K562 (cell line): ENCODE results near the gene SIRT5. TPM values are rescaled to one million over a fixed set of nuclear protein-coding genes. Genes with fewer than 3 reads are reported as not detected.

Experiments
- ATAC-seq: fragments of 200-7000 bp; cut with Tn5 transposase; 3 replicates; pipeline ENCODE4 v1.9.1; 2020; ENCODE audit warnings: moderate library complexity
- BruUV-seq: library from RNA; stranded (reverse); fragments of 400-500 nt; replicated peaks from 2 replicates; lab custom pipeline; 2021; lab: Mats Ljungman, UMichigan
- CTCF ChIA-PET: fragments of 300-600 bp; formaldehyde crosslinking; extraction: SDS; loops from one replicate; lab custom pipeline; 2021; ENCODE audit warnings: low intra/inter-chr PET ratio; lab: Yijun Ruan, JAX
- POLR2A ChIA-PET: fragments of 300-600, 350-650 bp; sonication (Branson Sonifier 250); formaldehyde crosslinking; extraction: SDS; loops from one replicate; lab custom pipeline; 2021; ENCODE audit warnings: antibody characterized with exemption, inconsistent platforms; lab: Yijun Ruan, JAX
- DNase-seq, 4 experiments: peaks; one replicate each; pipeline versions ENCODE4 v3.0.0 to v3.0.0-alpha.2; 2011 to 2018; ENCODE audit warnings: low spot score in 3 of 4, mixed read lengths in 3 of 4; ENCODE audit errors: extremely low read depth in 1 of 4
- FAIRE-seq: peaks from 2 replicates; lab custom pipeline; 2011; peaks lifted over from hg19 to GRCh38; lab: Jason Lieb, UNC
- H2AFZ ChIP-seq: 2 replicates; pipeline ENCODE4 v1.6.0; 2011; ENCODE audit warnings: low read depth, low read length, control low read depth, inconsistent platforms
- H3K27ac ChIP-seq: fragments of 200-600 bp; 3 replicates; pipeline ENCODE4 v1.8.0; 2011; ENCODE audit warnings: low read depth, mild to moderate bottlenecking, control low read depth, inconsistent platforms, low read length, moderate library complexity, mixed read lengths; ENCODE audit errors: extremely low read depth
- H3K27me3 ChIP-seq, 2 experiments: fragments of 300-600 bp in 1 of 2; 2 replicates in 1 of 2; 3 replicates in 1 of 2; pipeline versions ENCODE4 v1.6.0 to v1.8.0; 2011; ENCODE audit warnings: inconsistent platforms in 2 of 2, low read length in 2 of 2, mild to moderate bottlenecking in 1 of 2, mixed read lengths in 1 of 2, moderate library complexity in 1 of 2; ENCODE audit not compliant: control insufficient read depth in 2 of 2, insufficient read depth in 2 of 2
- H3K36me3 ChIP-seq: fragments of 300-600 bp; 3 replicates; pipeline ENCODE4 v1.8.0; 2011; ENCODE audit warnings: mild to moderate bottlenecking, low read length, inconsistent platforms; ENCODE audit not compliant: control insufficient read depth, insufficient read depth
- H3K4me1 ChIP-seq, 2 experiments: fragments of 200-600 bp in 1 of 2; replicated peaks in 1 of 2; 2 replicates in 1 of 2; 3 replicates in 1 of 2; pipeline versions ENCODE4 v1.5.1 to v1.8.0; 2011; ENCODE audit warnings: inconsistent platforms in 2 of 2, low read length in 2 of 2, mild to moderate bottlenecking in 1 of 2, mixed read lengths in 1 of 2, moderate library complexity in 1 of 2; ENCODE audit not compliant: control insufficient read depth in 2 of 2, insufficient read depth in 2 of 2
- H3K4me2 ChIP-seq: 2 replicates; pipeline ENCODE4 v1.6.1; 2011; ENCODE audit warnings: low read length, control low read depth, inconsistent platforms, mixed read lengths; ENCODE audit not compliant: insufficient read depth
- H3K4me3 ChIP-seq: fragments of 200-600 bp; sonication (generic), shearing (Covaris generic); 2 replicates; pipeline ENCODE4 v1.5.1; 2016; ENCODE audit warnings: control low read depth, inconsistent platforms
- H3K79me2 ChIP-seq: fragments of 200-600 bp; 3 replicates; pipeline ENCODE4 v1.8.0; 2011; ENCODE audit warnings: low read length, inconsistent platforms; ENCODE audit not compliant: control insufficient read depth, insufficient read depth
- H3K9ac ChIP-seq, 2 experiments: 2 replicates each; pipeline versions ENCODE4 v1.6.0 to v1.6.1; 2011; ENCODE audit warnings: low read depth in 2 of 2, low read length in 2 of 2, control low read depth in 1 of 2, inconsistent platforms in 1 of 2, mild to moderate bottlenecking in 1 of 2, mixed read lengths in 1 of 2; ENCODE audit not compliant: insufficient read depth in 1 of 2
- H3K9me1 ChIP-seq: one replicate; pipeline ENCODE4 v1.6.0; 2011; ENCODE audit warnings: inconsistent platforms, mild to moderate bottlenecking, low read length, moderate library complexity; ENCODE audit not compliant: control insufficient read depth, insufficient read depth
- H3K9me3 ChIP-seq: replicated peaks from 2 replicates; pipeline ENCODE4 v1.5.1; 2011; ENCODE audit warnings: low read depth, low read length, inconsistent platforms; ENCODE audit not compliant: control insufficient read depth, insufficient read depth
- H4K20me1 ChIP-seq: replicated peaks from 2 replicates; pipeline ENCODE4 v1.6.1; 2011; ENCODE audit warnings: low read length, inconsistent platforms, mixed read lengths; ENCODE audit not compliant: control insufficient read depth, insufficient read depth
- BRD4 ChIP-seq: fragments of 200-600 bp; sonication (generic); IDR thresholded peaks from 2 replicates; pipeline ENCODE4 v1.6.1; 2017; ENCODE audit warnings: inconsistent platforms
- EHMT2 ChIP-seq: fragments of 450-650 bp; IDR thresholded peaks from 2 replicates; pipeline ENCODE4 v1.6.1; 2018; ENCODE audit warnings: antibody characterized with exemption
- GATAD2A ChIP-seq: fragments of 450-650 bp; IDR thresholded peaks from 2 replicates; pipeline ENCODE4 v1.6.1; 2017
- HDGF ChIP-seq: fragments of 450-650 bp; IDR thresholded peaks from 2 replicates; pipeline ENCODE4 v1.6.1; 2016
- IFI16 ChIP-seq: fragments of 250-450 bp; sonication (Bioruptor Pico); IDR thresholded peaks from 2 replicates; pipeline ENCODE4 v2.1.2; 2022; ENCODE audit warnings: mild to moderate bottlenecking, inconsistent platforms
- TAF1 ChIP-seq: IDR thresholded peaks from 2 replicates; pipeline ENCODE4 v1.6.1; 2011; ENCODE audit warnings: mild to moderate bottlenecking, low read length, moderate library complexity; ENCODE audit not compliant: insufficient read depth, control insufficient read depth, severe bottlenecking; ENCODE audit errors: extremely low read depth
- THRB ChIP-seq: fragments of 450-650 bp; formaldehyde crosslinking; conservative IDR thresholded peaks from 2 replicates; pipeline ENCODE4 v1.4.0; 2022; ENCODE audit warnings: mild to moderate bottlenecking, missing genetic modification characterization
- TRIM24 ChIP-seq, 2 experiments: fragments of 450-650 bp; IDR thresholded peaks; 2 replicates each; pipeline ENCODE4 v1.6.1; 2016
- YY1 ChIP-seq, 3 experiments: IDR thresholded peaks; 2 replicates each; pipeline ENCODE4 v1.6.1; 2011; ENCODE audit warnings: low read length in 2 of 3, mild to moderate bottlenecking in 2 of 3, moderate library complexity in 2 of 3, borderline replicate concordance in 1 of 3, control low read depth in 1 of 3, low read depth in 1 of 3; ENCODE audit not compliant: insufficient read depth in 3 of 3, insufficient replicate concordance in 2 of 3, control insufficient read depth in 1 of 3, insufficient read length in 1 of 3; ENCODE audit errors: extremely low read depth in 1 of 3
- ZNF449 ChIP-seq: fragments of 250-450 bp; sonication (Bioruptor Pico); IDR thresholded peaks from 2 replicates; pipeline ENCODE4 v1.8.0; 2022; ENCODE audit warnings: moderate library complexity, mild to moderate bottlenecking, inconsistent platforms
- ZNF583 ChIP-seq: fragments of 250-450 bp; sonication (Bioruptor Pico); IDR thresholded peaks from 2 replicates; pipeline ENCODE4 v1.4.0; 2020
- ZZZ3 ChIP-seq: fragments of 450-650 bp; IDR thresholded peaks from 2 replicates; pipeline ENCODE4 v1.6.1; 2016; ENCODE audit warnings: antibody characterized with exemption, mild to moderate bottlenecking, moderate library complexity
- WGBS: fragments of 100-300 bp; shearing (Covaris generic); methylation state at CpG from one replicate; pipeline ENCODE4 v1.1.6; 2016; ENCODE audit warnings: low coverage, mixed read lengths; ENCODE audit not compliant: insufficient coverage; ENCODE audit errors: missing lambda C conversion rate; 5-methylcytosine and 5-hydroxymethylcytosine counted together
- in situ Hi-C: fragments of 300-500 bp; cut with MboI; formaldehyde crosslinking; loops from 4 replicates; pipeline ENCODE4 v1.15.0; 2018; ENCODE audit warnings: inconsistent platforms, mixed read lengths
- intact Hi-C: fragments of 100-400 bp; cut with micrococcal nuclease; formaldehyde crosslinking; loops from 2 replicates; pipeline ENCODE4 v1.14.2; 2022
- polyA plus RNA-seq, 8 experiments: library from polyadenylated mRNA; depleted of rRNA in 4 of 8; stranded (reverse) in 5 of 8; unstranded in 3 of 8; fragments of >200 nt; fragmentation: Nextera tagmentation in 2 of 8; fragmentation: Illumina TruSeq in 1 of 8; extraction: Ambion mirVana in 2 of 8; extraction: Trizol in 1 of 8; gene quantifications; 2 replicates each; pipeline versions ENCODE4 v1.2.1 to v1.2.3, GENCODE V29; 2011 to 2014; ENCODE audit warnings: inconsistent platforms in 1 of 8, missing spikeins in 1 of 8
- total RNA-seq, 7 experiments: library from RNA; depleted of rRNA in 6 of 7; stranded (reverse); fragments of >200 nt in 6 of 7; fragmentation: Illumina TruSeq in 2 of 7; extraction: Trizol in 2 of 7; gene quantifications; 2 replicates each; pipeline versions ENCODE4 v1.2.1 to v1.2.3, GENCODE V29; 2011 to 2021; ENCODE audit warnings: low replicate concordance in 1 of 7

SIRT5 gene
- total and polyA plus RNA-seq, 9 of the 15 experiments (the other 6 are each of a cell fraction or from before 2014, with no cell fraction given): 2.1 to 15.7 (median 11.4) TPM

- Histone ChIP-seq H3K9me1 (no peaks in the 10 kb centered on the region), H3K79me2 (peaks cover 8% of the 10 kb centered on the region; the same call in 2 of the 3 replicates), H3K9ac (no peak overlapping the region), H3K4me1 (no peaks in the 10 kb centered on the region), H3K4me2 (no peak overlapping the region), H4K20me1 (no peaks in the 10 kb centered on the region), H2AFZ (no peak overlapping the region), H3K9me3 (no peaks in the 10 kb centered on the region), H3K36me3 (peaks cover 91% of the 10 kb centered on the region), H3K27me3 (no peaks in the 10 kb centered on the region)
- no peak for FAIRE-seq
- ATAC-seq: no peak
- DNase-seq: no peak
- in situ Hi-C loops: no loop called here
- TF ChIP-seq ZNF583 (CRISPR knock-in tag) (no peak), ZNF449 (CRISPR knock-in tag) (no peak), TAF1 (no peak), EHMT2 (no peak), ZZZ3 (no peak), THRB (no peak), TRIM24 (IDR thresholded peaks at IDR 0.05) (no peak), HDGF (no peak), IFI16 (no peak), BRD4 (no peak), GATAD2A (no peak), YY1 (IDR thresholded peaks at IDR 0.05; ENCODE audit: borderline replicate concordance in 1 of 3, control insufficient read depth in 1 of 3, extremely low read depth in 1 of 3, insufficient read depth in 3 of 3, insufficient read length in 1 of 3, insufficient replicate concordance in 2 of 3, low read depth in 1 of 3, low read length in 2 of 3) (no peak)
- TF ChIP-seq, all 486 proteins: peak for 0
- no TSS peak for BruUV-seq
- ChIA-PET CTCF (no interaction called here), POLR2A (interaction anchor here (0.6 to 5.7 kb wide), 5 partner anchors 8 to 401 kb away, joined by 3 to 31 read pairs (median 3); partner anchors contain the start of gene NOL7)
- Histone ChIP-seq H3K27ac (no peak overlapping the region), H3K4me3 (no peak overlapping the region)
- intact Hi-C loops: no loop called here
- WGBS: 93% methylated on average over 1 of the region's 1 CpG
Observed at GRCh38 chr6:13630499-13630898, 56.1 kb downstream of the SIRT5 start.
